ENCODE results near the gene NDUFV3.
A peak's percentile ranks its signal among the peaks of the same experiment; 100 is the strongest.
"Not testable (repeated sequence)": the region's sequence is repeated elsewhere in the genome, so short reads cannot be mapped to it uniquely, and the experiment has no call there.

Gene NDUFV3

GRCh38 chr21:42937960-42938605, 45.0 kb downstream of the NDUFV3 start:
- peak; percentile 36 for DNase-seq

- not testable (repeated sequence) for DNase-seq
Observed at GRCh38 chr21:42938606-42938995, 45.5 kb downstream of the NDUFV3 start.

- DNase-seq: peak; percentile 98
Observed at GRCh38 chr21:42939582-42940413, 46.7 kb downstream of the NDUFV3 start.

- no peak for DNase-seq
Observed at GRCh38 chr21:42941696-42942085, 48.6 kb downstream of the NDUFV3 start.

GRCh38 chr21:42942244-42942643, 49.1 kb downstream of the NDUFV3 start:
- DNase-seq: no peak

- not testable (repeated sequence) for DNase-seq
Observed at GRCh38 chr21:42949094-42949755, 56.1 kb downstream of the NDUFV3 start.

GRCh38 chr21:42951193-42951592, 58.1 kb downstream of the NDUFV3 start:
- DNase-seq: not testable (repeated sequence)

GRCh38 chr21:42956824-42957630, 63.9 kb downstream of the NDUFV3 start:
- no peak for DNase-seq

GRCh38 chr21:42958122-42958521, 65.0 kb downstream of the NDUFV3 start:
- DNase-seq: not testable (repeated sequence)

GRCh38 chr21:42959728-42960127, 66.6 kb downstream of the NDUFV3 start:
- no peak for DNase-seq

GRCh38 chr21:42962380-42963007, 69.4 kb downstream of the NDUFV3 start:
- no peak for DNase-seq

Measured in fibroblast of skin of right quadriceps (primary cell).